ENCODE results near the gene ZNF12.
"Not testable (repeated sequence)": the region's sequence is repeated elsewhere in the genome, so short reads cannot be mapped to it uniquely, and the experiment has no call there.

Gene ZNF12

GRCh38 chr7:6706666-6707407 lies at the start of gene ZNF12:
Gene ZNF12, minus strand, starts transcription at chr7:6706947. Its CDS starts 1,774 bp downstream, at chr7:6705173.
- peak within 1 kb of the TSS; percentile 93 for H3K27ac Mint-ChIP-seq
- peaks cover 40% of the 10 kb centered on the region for H3K4me1 Mint-ChIP-seq (ENCODE audit: low read depth)
- peaks cover 41% of the 10 kb centered on the region for H3K36me3 Mint-ChIP-seq (ENCODE audit: low read depth)
- H3K9me3 Mint-ChIP-seq: peaks cover 27% of the 10 kb centered on the region
- H3K4me3 Mint-ChIP-seq: peak within 1 kb of the TSS; percentile 89
- DNase-seq: peak; percentile 97
- H3K27me3 Mint-ChIP-seq: peaks cover 3% of the 10 kb centered on the region

- peak; percentile 33 for DNase-seq
- not testable (repeated sequence) for H3K9me3 Mint-ChIP-seq; H3K27ac Mint-ChIP-seq; H3K27me3 Mint-ChIP-seq; H3K36me3 Mint-ChIP-seq (ENCODE audit: low read depth); H3K4me3 Mint-ChIP-seq; H3K4me1 Mint-ChIP-seq (ENCODE audit: low read depth)
Measured at GRCh38 chr7:6753964-6754363, 47.2 kb upstream of the ZNF12 start, which contains the start of gene RSPH10B2. Gene RSPH10B2, plus strand, starts transcription at chr7:6754103. Its CDS starts 3,575 bp downstream, at chr7:6757678.

GRCh38 chr7:6750173-6750572 lies 43.4 kb upstream of the ZNF12 start:
- H3K9me3 Mint-ChIP-seq: not testable (repeated sequence)

GRCh38 chr7:6749335-6749734 lies 42.6 kb upstream of the ZNF12 start:
- peaks cover 25% of the 10 kb centered on the region for H3K36me3 Mint-ChIP-seq (ENCODE audit: low read depth)
- H3K9me3 Mint-ChIP-seq; DNase-seq; H3K4me1 Mint-ChIP-seq (ENCODE audit: low read depth); H3K27ac Mint-ChIP-seq; H3K27me3 Mint-ChIP-seq; H3K4me3 Mint-ChIP-seq: not testable (repeated sequence)

More at GRCh38 chr7:6750173-6750572, 43.4 kb upstream of the ZNF12 start:
- not testable (repeated sequence) for H3K4me3 Mint-ChIP-seq; H3K27me3 Mint-ChIP-seq; DNase-seq; H3K4me1 Mint-ChIP-seq (ENCODE audit: low read depth)
- H3K27ac Mint-ChIP-seq: peak overlapping the region; percentile 51
- H3K36me3 Mint-ChIP-seq (ENCODE audit: low read depth): peaks cover 19% of the 10 kb centered on the region

- H3K4me1 Mint-ChIP-seq (ENCODE audit: low read depth); H3K9me3 Mint-ChIP-seq; H3K27me3 Mint-ChIP-seq; DNase-seq; H3K27ac Mint-ChIP-seq; H3K4me3 Mint-ChIP-seq: not testable (repeated sequence)
- peaks cover 40% of the 10 kb centered on the region for H3K36me3 Mint-ChIP-seq (ENCODE audit: low read depth)
Measured at GRCh38 chr7:6744410-6745100, 37.8 kb upstream of the ZNF12 start.

- DNase-seq; H3K4me3 Mint-ChIP-seq; H3K9me3 Mint-ChIP-seq; H3K4me1 Mint-ChIP-seq (ENCODE audit: low read depth); H3K27me3 Mint-ChIP-seq; H3K27ac Mint-ChIP-seq: not testable (repeated sequence)
- H3K36me3 Mint-ChIP-seq (ENCODE audit: low read depth): peaks cover 72% of the 10 kb centered on the region
Measured at GRCh38 chr7:6738415-6738814, 31.7 kb upstream of the ZNF12 start.

GRCh38 chr7:6730343-6730633 lies 23.5 kb upstream of the ZNF12 start:
- H3K4me3 Mint-ChIP-seq: peak overlapping the region; percentile 94
- H3K27me3 Mint-ChIP-seq: no peaks in the 10 kb centered on the region
- H3K27ac Mint-ChIP-seq: peak overlapping the region; percentile 91
- H3K4me1 Mint-ChIP-seq (ENCODE audit: low read depth): peaks cover 31% of the 10 kb centered on the region
- no peak for DNase-seq
- peaks cover 4% of the 10 kb centered on the region for H3K9me3 Mint-ChIP-seq
- H3K36me3 Mint-ChIP-seq (ENCODE audit: low read depth): peaks cover 57% of the 10 kb centered on the region

- peak; percentile 88 for DNase-seq
- Mint-ChIP-seq H3K9me3 (peaks cover 4% of the 10 kb centered on the region), H3K36me3 (ENCODE audit: low read depth) (peaks cover 52% of the 10 kb centered on the region), H3K4me3 (peak overlapping the region; percentile 94), H3K27me3 (no peaks in the 10 kb centered on the region), H3K27ac (peak overlapping the region; percentile 91), H3K4me1 (ENCODE audit: low read depth) (peaks cover 30% of the 10 kb centered on the region)
Measured at GRCh38 chr7:6729492-6730342, 23.0 kb upstream of the ZNF12 start.

- Mint-ChIP-seq H3K4me3 (peak overlapping the region; percentile 94), H3K27ac (peak overlapping the region; percentile 91), H3K36me3 (ENCODE audit: low read depth) (peaks cover 44% of the 10 kb centered on the region), H3K4me1 (ENCODE audit: low read depth) (peaks cover 30% of the 10 kb centered on the region)
- not testable (repeated sequence) for DNase-seq, H3K9me3 Mint-ChIP-seq, H3K27me3 Mint-ChIP-seq
Measured at GRCh38 chr7:6728893-6729491, 22.2 kb upstream of the ZNF12 start.

- Mint-ChIP-seq H3K4me3 (no peak overlapping the region), H3K9me3 (peaks cover 4% of the 10 kb centered on the region), H3K27me3 (no peaks in the 10 kb centered on the region), H3K4me1 (ENCODE audit: low read depth) (peaks cover 21% of the 10 kb centered on the region), H3K27ac (no peak overlapping the region), H3K36me3 (ENCODE audit: low read depth) (peaks cover 33% of the 10 kb centered on the region)
- DNase-seq: no peak
Measured at GRCh38 chr7:6727663-6728062, 20.9 kb upstream of the ZNF12 start.

- H3K4me3 Mint-ChIP-seq, H3K9me3 Mint-ChIP-seq, H3K27me3 Mint-ChIP-seq, DNase-seq, H3K27ac Mint-ChIP-seq: not testable (repeated sequence)
- H3K4me1 Mint-ChIP-seq (ENCODE audit: low read depth): peaks cover 12% of the 10 kb centered on the region
- H3K36me3 Mint-ChIP-seq (ENCODE audit: low read depth): peaks cover 20% of the 10 kb centered on the region
Measured at GRCh38 chr7:6726341-6726740, 19.6 kb upstream of the ZNF12 start.

GRCh38 chr7:6725003-6725402 lies 18.3 kb upstream of the ZNF12 start:
- Mint-ChIP-seq H3K36me3 (ENCODE audit: low read depth) (peaks cover 7% of the 10 kb centered on the region), H3K9me3 (peaks cover 4% of the 10 kb centered on the region), H3K27me3 (peaks cover 9% of the 10 kb centered on the region), H3K4me3 (no peak overlapping the region), H3K27ac (no peak overlapping the region), H3K4me1 (ENCODE audit: low read depth) (peaks cover 5% of the 10 kb centered on the region)
- DNase-seq: no peak

GRCh38 chr7:6724351-6724750 lies 17.6 kb upstream of the ZNF12 start:
- H3K36me3 Mint-ChIP-seq (ENCODE audit: low read depth); H3K9me3 Mint-ChIP-seq; DNase-seq; H3K4me1 Mint-ChIP-seq (ENCODE audit: low read depth); H3K4me3 Mint-ChIP-seq; H3K27ac Mint-ChIP-seq; H3K27me3 Mint-ChIP-seq: not testable (repeated sequence)

GRCh38 chr7:6718124-6718523 lies 11.4 kb upstream of the ZNF12 start:
- peaks cover 39% of the 10 kb centered on the region for H3K27me3 Mint-ChIP-seq
- H3K27ac Mint-ChIP-seq: no peak overlapping the region
- H3K4me1 Mint-ChIP-seq (ENCODE audit: low read depth): peaks cover 1% of the 10 kb centered on the region
- H3K4me3 Mint-ChIP-seq: no peak overlapping the region
- H3K36me3 Mint-ChIP-seq (ENCODE audit: low read depth): no peaks in the 10 kb centered on the region
- H3K9me3 Mint-ChIP-seq: no peaks in the 10 kb centered on the region
- no peak for DNase-seq
